Breast epithelium (tissue), 4 donors: Measurements from ENCODE around the gene ZKSCAN5. TPM values are rescaled to one million over a fixed set of nuclear protein-coding genes. Genes with fewer than 3 reads are reported as not detected.

Experiments used
- DNase-seq, 2 donors: peaks; one replicate each; pipeline ENCODE4 v3.0.0-alpha.2; 2019; ENCODE audit warnings: low spot score in 2 of 2
- H3K27ac ChIP-seq, 2 donors: fragments of 200-600 bp; sonication (generic) in 1 of 2; one replicate each; pipeline ENCODE4 v1.5.1; 2016 to 2019; ENCODE audit warnings: mild to moderate bottlenecking in 1 of 2
- H3K27me3 ChIP-seq, 2 donors: fragments of 200-600 bp; sonication (generic) in 1 of 2; one replicate each; pipeline versions ENCODE4 v1.5.1 to v1.6.0; 2017 to 2019; ENCODE audit warnings: control low read depth in 1 of 2, mild to moderate bottlenecking in 1 of 2
- H3K36me3 ChIP-seq: fragments of 200-600 bp; one replicate; pipeline ENCODE4 v1.5.1; 2019
- H3K4me1 ChIP-seq, 2 donors: fragments of 200-600 bp; sonication (generic); one replicate each; pipeline ENCODE4 v1.5.1; 2016 to 2019; ENCODE audit warnings: control low read depth in 1 of 2
- H3K4me3 ChIP-seq, 3 donors: fragments of 200-600 bp; sonication (generic); 1 replicate in 2 of 3; 2 replicates in 1 of 3; pipeline ENCODE4 v1.5.1; 2016 to 2019; ENCODE audit warnings: mild to moderate bottlenecking in 3 of 3, moderate library complexity in 2 of 3
- H3K9me3 ChIP-seq, 2 donors: fragments of 200-600 bp; sonication (generic) in 1 of 2; one replicate each; pipeline ENCODE4 v1.5.1; 2016 to 2019; ENCODE audit warnings: control low read depth in 1 of 2
- POLR2A ChIP-seq: fragments of 450-650 bp; IDR thresholded peaks from one replicate; pipeline ENCODE4 v1.6.1; 2016; ENCODE audit warnings: antibody characterized with exemption, mild to moderate bottlenecking, moderate library complexity
- POLR2AphosphoS5 ChIP-seq, 3 donors: sonication (generic); formaldehyde crosslinking; IDR thresholded peaks; one replicate each; pipeline ENCODE4 v1.6.1; 2017; ENCODE audit warnings: antibody characterized with exemption in 3 of 3
- intact Hi-C: fragments of 100-400 bp; cut with DNase I; formaldehyde crosslinking; loops from one replicate; pipeline ENCODE4 v1.15.1; 2023; ENCODE audit warnings: low total_unique reads
- total RNA-seq, 3 donors: library from RNA; depleted of rRNA; stranded (reverse); fragments of >200 nt; gene quantifications; one replicate each; pipeline ENCODE4 v1.1.0, GENCODE V29; 2016
- TF ChIP-seq, protein P1 (sequence below), 3 donors: fragments of 450-650 bp; IDR thresholded peaks; one replicate each; pipeline ENCODE4 v1.5.1; 2016 to 2017; ENCODE audit warnings: antibody characterized with exemption in 3 of 3, mild to moderate bottlenecking in 3 of 3, moderate library complexity in 3 of 3

Gene ZKSCAN5
- total RNA-seq, 3 donors from 2014 or later, result 7.5 to 11.0 (median 8.0) TPM

DNA sequence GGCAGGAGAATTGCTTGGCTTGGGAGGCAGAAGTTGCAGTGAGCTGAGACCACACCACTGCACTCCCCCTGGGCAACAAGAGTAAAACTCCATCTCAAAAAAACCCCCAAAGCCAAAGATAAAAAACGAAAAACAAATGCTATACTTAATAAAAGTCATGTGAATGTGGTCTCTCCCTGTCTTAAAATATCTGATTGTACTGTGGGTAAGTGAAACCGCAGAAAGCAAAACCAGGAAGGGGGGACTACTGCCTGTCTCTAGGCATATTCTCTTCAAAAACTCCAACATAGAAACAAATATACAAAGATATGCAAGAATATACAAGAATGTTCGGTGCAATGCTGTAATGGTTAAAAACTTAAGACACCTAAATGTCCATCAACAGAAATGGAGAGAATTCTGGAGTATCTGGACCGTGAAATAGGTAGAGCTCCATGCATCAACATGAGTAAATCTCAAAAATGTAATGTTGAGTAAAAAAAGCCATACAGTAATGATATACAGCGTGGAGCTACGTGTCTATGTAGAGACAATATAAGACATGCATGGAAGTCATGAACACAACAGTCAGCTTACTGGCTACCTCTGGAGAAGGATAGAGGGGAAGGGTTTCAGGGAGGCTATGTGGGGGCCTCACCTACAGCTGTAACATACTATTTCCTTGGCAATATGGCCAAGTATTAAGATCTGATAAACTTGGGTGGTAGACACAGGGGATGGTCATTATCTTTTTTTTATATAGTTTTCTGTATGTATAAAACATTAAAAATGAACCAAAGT, 6.5 kb upstream of the ZKSCAN5 start:
- Histone ChIP-seq H3K27ac (no peak overlapping the region), H3K36me3 (peaks cover 16% of the 10 kb centered on the region), H3K4me3 (peak overlapping the region; percentile 76 to 98 (median 87)), H3K9me3 (peaks cover 18 to 22% of the 10 kb centered on the region in 2 donors), H3K27me3 (no peaks in the 10 kb centered on the region), H3K4me1 (peaks cover 0 to 15% of the 10 kb centered on the region in 2 donors)
- intact Hi-C loops, result no loop called here
- TF ChIP-seq, protein P1, sequence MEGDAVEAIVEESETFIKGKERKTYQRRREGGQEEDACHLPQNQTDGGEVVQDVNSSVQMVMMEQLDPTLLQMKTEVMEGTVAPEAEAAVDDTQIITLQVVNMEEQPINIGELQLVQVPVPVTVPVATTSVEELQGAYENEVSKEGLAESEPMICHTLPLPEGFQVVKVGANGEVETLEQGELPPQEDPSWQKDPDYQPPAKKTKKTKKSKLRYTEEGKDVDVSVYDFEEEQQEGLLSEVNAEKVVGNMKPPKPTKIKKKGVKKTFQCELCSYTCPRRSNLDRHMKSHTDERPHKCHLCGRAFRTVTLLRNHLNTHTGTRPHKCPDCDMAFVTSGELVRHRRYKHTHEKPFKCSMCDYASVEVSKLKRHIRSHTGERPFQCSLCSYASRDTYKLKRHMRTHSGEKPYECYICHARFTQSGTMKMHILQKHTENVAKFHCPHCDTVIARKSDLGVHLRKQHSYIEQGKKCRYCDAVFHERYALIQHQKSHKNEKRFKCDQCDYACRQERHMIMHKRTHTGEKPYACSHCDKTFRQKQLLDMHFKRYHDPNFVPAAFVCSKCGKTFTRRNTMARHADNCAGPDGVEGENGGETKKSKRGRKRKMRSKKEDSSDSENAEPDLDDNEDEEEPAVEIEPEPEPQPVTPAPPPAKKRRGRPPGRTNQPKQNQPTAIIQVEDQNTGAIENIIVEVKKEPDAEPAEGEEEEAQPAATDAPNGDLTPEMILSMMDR (IDR thresholded peaks at IDR 0.05), result no peak
- TF ChIP-seq POLR2A (no peak), POLR2AphosphoS5 (IDR thresholded peaks at IDR 0.05) (no peak)
- DNase-seq, result no peak

DNA sequence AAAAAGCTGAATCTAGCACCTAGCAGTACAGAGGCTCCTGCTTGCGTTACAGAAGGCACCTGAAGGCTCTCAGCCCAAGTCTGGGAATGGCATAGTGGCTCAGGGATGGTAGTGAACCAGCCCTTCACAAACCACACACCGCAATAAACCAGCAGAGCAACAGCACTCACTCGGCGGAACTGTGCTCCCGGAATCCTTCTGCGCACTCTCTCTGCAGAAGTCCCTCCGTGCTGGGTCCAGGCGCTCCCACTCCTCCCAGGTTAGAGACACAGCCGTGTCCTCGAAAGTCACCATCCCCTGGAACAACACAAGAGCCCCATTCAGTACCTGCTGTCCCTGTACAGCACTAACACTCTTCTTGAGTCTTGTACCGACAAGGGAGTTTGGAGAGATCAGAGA, 5.9 kb upstream of the ZKSCAN5 start:
- peaks cover 10% of the 10 kb centered on the region for H3K36me3 ChIP-seq
- peaks cover 13 to 16% of the 10 kb centered on the region in 2 donors for H3K9me3 ChIP-seq
- TF ChIP-seq POLR2AphosphoS5 (IDR thresholded peaks at IDR 0.05) (no peak), POLR2A (no peak)
- TF ChIP-seq, protein P1 (IDR thresholded peaks at IDR 0.05), result no peak
- peak overlapping the region in 1 of 2 donors; percentile 98 for H3K27ac ChIP-seq
- intact Hi-C loops, result no loop called here
- DNase-seq, result no peak
- peak overlapping the region; percentile 76 to 98 (median 87) for H3K4me3 ChIP-seq
- H3K27me3 ChIP-seq, result no peaks in the 10 kb centered on the region
- H3K4me1 ChIP-seq, result peaks cover 0 to 15% of the 10 kb centered on the region in 2 donors

DNA sequence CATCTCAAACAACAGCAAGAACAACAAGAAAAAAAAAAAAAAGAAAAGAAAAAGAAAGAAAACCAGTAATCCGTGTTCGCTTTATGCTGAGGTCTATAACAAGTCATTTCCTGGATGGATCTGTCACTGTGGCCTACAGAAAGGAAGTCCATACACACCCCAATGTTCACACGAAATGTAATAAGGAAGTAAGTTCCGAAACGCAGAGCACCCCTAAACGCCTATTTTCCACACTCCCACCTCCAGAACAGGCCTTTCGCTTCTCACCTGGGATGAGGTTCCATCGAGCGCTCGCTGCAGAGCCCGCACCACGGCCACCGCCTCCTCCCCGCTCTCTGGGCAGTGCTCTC, 5.1 kb upstream of the ZKSCAN5 start:
- TF ChIP-seq POLR2AphosphoS5 (IDR thresholded peaks at IDR 0.05) (no peak), POLR2A (no peak)
- TF ChIP-seq, protein P1 (IDR thresholded peaks at IDR 0.05), result no peak
- Histone ChIP-seq H3K36me3 (peaks cover 2% of the 10 kb centered on the region), H3K4me3 (peak overlapping the region; percentile 76 to 98 (median 87)), H3K27me3 (no peaks in the 10 kb centered on the region), H3K9me3 (peaks cover 5 to 8% of the 10 kb centered on the region in 2 donors), H3K4me1 (peaks cover 0 to 15% of the 10 kb centered on the region in 2 donors), H3K27ac (peak overlapping the region; percentile 96 to 98)
- intact Hi-C loops, result no loop called here
- no peak for DNase-seq

DNA sequence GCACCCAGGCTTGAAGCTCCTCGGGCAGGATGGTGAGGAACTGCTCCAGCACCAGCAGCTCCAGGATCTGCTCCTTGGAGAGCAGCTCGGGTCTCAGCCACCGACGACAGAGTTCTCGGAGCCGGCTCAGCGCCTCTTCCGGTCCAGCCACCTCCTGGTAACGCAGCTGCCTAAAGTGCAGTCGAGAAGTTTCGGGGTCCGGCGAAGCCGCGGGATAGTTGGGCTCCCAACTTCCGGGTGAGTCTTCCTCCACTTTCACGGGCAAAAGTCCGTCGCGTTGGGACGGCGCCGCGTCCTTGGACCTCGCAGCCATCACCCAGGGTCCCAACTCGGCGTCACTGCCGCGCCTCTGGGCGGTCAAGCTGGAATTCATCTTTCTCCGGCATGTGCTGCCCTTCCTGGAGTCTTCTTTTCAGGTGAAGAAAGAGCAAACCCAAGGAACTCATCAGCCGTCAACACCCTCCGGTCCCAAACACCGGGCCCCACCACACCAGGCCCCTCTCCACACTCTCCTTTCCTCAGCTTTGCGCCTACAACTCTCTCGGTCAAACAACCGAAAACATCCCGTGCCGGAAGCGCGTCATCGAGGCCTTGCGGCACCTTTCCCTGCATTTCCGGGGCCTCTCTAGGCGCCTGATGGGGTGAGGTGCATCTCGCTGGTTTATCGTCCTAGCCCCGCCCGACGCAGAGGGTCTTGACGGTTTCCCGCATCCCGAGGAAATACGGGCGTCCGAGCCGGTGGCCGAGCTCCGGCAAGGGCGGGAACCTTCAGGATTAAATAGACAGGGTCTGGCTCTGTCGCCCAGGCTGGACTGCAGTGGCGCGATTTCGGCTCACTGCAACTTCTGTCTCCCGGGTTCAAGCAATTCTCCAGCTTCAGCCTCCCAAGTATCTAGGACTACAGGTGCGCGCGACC, 4.5 kb upstream of the ZKSCAN5 start, which contains the start of gene ZNF394:
Gene ZNF394, minus strand, starts transcription at position 561 of the 916 bp plus-strand sequence. Its CDS starts 188 bp downstream, at position 373.
- peak within 1 kb of the TSS; percentile 76 to 98 (median 87) for H3K4me3 ChIP-seq
- H3K4me1 ChIP-seq, result peaks cover 0 to 15% of the 10 kb centered on the region in 2 donors
- H3K27me3 ChIP-seq, result no peaks in the 10 kb centered on the region
- H3K36me3 ChIP-seq, result no peaks in the 10 kb centered on the region
- peak within 1 kb of the TSS; percentile 96 to 98 for H3K27ac ChIP-seq
- intact Hi-C loops, result no loop called here
- H3K9me3 ChIP-seq, result peaks cover 0 to 2% of the 10 kb centered on the region in 2 donors
- DNase-seq, result peak; percentile 84 to 86
- TF ChIP-seq POLR2AphosphoS5 (IDR thresholded peaks at IDR 0.05) (peak; percentile 88 to 97 (median 97)), POLR2A (peak; percentile 70)
- TF ChIP-seq, protein P1 (IDR thresholded peaks at IDR 0.05), result no peak
